Measurements from ENCODE around the gene GRAMD4. TPM values are rescaled to one million over a fixed set of nuclear protein-coding genes. Genes with fewer than 3 reads are reported as not detected.

Gene GRAMD4
- polyA plus RNA-seq, 5 donors = 30.0 to 43.8 (median 41.7) TPM

DNA sequence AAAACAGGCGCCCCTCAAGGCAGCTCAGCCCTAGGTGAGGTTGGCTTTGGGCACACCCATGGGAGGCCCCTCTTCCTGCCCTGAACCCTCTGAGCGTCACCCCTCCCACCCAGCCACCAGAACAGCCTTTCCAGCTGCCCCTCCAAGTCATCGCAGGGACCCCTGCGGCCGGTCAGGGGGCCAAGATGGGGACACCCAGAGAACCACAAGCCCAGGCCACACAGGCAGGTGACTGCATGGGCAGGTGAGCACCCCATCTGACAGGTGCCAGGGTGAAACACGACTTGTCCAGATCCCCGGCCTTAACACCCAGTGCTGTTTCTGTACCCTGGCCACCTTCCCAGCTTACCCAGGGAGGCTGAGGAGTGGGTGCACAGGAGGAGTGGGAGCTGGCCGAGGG, 24.6 kb upstream of the GRAMD4 start:
- DNase-seq = no peak

DNA sequence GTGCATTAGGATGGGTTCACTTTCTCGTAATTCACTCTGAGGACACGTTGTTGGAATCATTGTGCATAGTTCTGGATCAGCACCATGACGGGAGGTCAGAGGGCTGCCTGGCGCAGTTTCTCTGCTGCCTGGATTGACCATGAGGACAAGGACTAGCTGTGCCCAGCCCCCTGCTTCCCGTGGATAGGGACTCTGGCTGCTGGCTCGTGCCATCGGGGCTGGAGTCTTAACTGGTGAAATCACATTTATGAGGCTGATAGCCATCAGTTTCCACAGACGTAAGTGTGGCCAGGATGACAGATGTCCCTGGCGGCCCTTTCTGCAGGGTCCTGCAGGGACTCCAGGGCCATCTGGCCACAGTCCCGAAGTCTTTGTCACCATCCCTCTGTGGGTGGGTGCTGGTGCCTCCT, 24.1 kb upstream of the GRAMD4 start:
- DNase-seq = no peak

DNA sequence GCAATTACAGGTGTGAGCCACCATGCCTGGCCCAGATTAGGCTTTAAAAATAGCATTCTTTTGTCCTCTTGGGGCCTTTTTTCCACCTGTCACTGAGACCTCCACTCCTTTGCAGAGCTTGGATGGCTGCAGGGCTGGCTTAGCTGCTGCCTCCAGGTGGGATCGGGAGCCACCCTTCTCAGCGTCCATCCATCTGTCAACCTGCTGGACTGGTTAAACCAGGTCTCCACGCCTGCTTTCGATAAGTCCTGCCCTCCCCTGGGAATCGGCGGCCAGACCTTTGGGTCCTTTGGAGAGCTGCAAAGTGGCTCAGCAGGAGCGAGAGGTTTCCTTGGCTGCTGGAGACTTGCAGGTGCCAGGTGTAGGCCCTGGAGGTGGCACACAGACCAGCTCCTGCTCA, 23.4 kb upstream of the GRAMD4 start:
- peak; percentile 63 to 70 for DNase-seq

DNA sequence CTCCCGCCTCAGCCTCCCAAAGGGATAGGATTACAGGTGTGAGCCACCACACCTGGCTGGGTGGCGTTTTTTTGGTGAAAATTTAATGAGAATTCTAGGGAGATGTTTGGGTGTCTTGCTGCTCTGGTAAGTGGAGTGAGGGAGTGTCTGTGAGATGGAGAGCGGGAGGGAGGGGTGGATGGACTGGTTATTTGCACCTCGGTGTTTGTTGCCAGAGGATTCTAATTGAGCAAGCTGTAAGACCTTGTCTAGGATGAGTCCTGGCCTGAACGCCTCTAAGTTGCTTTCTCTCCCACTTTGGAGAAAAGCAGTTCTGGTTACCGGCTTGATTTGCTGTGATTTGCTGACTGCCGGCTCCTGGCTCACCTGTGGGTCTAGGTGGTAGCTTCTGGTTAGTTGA, 22.0 kb upstream of the GRAMD4 start:
- DNase-seq = no peak

DNA sequence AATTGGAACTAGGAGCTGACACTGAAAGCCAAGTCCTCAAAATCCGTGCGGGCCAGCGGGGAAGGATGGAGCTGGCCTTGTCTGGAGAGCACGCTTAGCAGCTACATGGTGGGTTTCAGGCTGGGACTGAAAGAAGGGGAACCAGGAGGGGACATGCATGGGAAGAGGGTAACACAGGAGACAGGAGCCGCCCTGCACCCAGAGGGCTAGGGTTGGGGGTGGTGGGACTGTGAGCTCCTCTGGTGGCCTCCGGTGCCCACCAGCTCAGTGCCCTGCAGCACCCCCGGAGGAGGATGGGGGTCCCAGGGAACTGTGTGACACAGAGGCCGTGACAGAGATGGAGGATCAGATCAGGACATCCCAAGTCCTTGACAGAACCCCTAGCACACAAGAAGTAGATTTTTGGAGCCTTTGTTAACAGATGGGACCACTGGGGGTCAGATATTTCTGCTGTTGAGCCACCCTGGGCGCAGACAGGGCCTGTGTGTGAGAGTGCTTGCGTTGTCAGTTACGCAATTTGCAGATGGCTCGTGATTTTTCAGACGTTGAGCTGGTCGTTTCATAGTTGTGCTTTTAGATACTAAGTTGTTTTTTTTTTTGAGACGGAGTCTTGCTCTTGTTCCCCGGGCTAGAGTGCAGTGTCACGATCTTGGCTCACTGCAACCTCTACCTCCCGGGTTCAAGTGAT, 21.3 kb upstream of the GRAMD4 start:
- DNase-seq = no peak

DNA sequence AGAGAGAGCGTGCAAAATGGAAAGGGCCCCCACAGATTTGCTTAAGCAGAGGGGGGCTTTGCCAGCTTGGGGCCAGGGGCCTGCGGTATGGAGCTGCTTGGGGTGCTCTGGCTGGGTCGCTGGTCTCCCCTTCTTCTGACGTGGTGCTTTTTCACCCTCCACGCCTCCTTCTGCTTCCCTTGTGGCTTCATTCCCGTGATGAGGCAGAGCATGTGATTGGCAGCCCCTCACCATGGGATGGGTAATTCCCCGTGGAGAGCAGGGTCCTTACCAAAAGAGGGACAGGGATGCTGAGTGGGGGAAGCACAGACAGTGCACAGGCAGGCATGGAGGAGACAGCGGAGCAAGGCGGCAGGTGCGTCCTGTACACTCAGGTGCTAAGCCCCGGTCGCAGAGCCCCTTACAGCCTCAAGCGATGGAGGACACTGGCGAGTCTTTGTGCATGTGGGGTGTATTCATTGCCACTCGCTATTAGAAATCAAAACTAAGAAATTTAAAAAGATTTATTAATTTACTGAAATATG, 19.9 kb upstream of the GRAMD4 start:
- DNase-seq = no peak

DNA sequence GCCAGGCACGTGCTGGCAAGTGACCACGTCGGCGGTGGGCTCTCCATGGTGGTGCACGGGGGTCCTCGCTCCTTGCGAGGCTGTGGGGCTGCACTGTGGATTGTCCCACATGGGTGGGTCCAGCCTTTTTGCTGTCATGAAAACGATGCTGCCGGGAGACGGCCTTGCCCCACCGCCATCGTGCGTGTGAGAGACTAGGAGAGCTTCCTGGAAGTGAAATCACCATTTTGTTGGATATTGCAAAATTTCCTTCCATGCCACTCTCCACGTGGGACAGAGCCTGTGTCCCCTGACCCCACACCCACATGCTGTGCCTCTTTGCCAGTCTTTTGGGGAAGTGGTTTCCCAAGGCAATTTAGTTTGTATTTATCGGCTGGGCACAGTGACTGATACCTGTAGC, 18.2 kb upstream of the GRAMD4 start:
- DNase-seq = no peak

DNA sequence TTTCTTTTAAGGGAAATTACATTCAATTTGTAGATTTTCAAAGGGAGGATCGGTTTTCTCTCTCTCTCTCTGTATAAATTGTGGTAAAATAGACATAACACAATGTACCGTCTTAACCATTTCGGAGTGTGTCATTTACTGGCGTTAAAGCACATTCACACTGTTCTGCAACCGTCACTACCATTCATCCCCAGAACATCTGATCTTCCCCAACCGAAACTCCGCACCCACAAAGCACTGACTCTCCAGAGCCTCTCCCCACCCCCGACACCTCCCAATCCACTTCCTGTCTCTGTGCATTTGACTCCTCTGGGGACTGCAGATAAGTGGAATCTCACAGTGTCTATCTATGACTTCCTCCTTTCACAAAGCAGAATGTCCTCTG, 15.9 kb upstream of the GRAMD4 start:
- DNase-seq = no peak

DNA sequence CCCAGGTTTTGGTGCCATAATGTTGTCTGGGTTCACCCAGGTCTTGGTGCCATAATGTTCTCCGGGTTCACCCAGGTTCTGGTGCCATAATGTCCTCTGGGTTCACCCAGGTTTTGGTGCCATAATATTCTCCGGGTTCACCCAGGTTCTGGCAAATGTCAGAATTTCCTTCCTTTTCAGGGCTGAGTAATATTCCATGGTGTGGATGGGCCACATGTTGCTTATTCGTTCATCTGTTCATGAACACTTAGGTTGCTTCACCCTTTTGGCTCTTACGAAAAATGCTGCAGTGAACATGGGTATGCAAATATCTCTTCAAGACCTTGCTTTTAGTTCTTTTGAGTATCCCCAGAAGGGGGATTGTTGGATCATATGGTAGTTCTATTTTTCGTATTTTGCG, 15.1 kb upstream of the GRAMD4 start:
- DNase-seq = no peak

DNA sequence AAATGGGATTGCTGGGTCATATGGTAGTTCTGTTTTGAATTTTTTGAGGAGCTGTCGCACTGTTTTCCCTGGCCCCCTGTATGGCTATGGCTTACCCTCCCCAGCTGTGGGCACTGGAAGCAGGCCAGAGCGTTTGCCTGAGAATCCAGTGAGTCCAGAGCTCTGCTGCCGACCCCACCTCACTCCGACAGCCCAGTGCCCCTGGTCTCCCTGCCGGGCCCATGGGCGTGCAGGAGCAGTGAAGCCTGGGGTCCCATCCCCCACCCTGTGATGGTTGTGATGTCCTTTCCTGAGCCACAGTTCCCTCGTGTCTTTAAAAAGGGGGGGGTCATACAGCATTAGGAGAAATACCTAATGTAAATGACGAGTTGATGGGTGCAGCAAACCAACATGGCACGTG, 13.3 kb upstream of the GRAMD4 start:
- no peak for DNase-seq

DNA sequence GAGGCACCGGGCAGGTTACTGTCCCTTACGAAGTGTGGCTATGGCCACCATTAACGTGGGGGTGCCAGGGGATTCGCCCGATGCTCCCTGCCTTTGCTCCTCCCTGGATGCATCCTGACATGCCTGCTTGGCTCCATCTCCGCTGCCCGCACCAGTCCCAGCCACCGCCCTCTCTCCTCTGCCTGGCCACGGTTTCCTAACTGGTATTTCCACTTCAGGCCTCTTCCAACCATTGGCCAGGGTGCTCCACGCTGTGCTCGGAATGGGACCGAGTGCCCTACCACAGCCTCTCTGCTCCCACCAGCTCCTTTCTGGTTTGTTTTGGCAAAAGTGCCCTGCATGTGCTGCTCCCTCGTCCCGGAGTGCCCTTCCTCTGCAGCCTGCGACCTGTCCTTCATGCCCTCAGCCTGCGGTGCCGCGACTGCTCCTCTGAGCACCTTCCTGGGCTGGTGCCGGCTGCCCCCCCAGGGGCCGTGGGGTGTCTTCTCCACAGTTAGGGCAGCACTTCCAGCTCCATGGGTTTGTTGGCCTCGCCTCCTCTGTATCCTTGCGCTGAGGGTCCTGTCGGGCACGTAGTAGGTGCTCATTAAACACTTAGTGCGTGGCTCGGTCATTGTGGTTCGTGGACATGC, 12.6 kb upstream of the GRAMD4 start:
- no peak for DNase-seq

DNA sequence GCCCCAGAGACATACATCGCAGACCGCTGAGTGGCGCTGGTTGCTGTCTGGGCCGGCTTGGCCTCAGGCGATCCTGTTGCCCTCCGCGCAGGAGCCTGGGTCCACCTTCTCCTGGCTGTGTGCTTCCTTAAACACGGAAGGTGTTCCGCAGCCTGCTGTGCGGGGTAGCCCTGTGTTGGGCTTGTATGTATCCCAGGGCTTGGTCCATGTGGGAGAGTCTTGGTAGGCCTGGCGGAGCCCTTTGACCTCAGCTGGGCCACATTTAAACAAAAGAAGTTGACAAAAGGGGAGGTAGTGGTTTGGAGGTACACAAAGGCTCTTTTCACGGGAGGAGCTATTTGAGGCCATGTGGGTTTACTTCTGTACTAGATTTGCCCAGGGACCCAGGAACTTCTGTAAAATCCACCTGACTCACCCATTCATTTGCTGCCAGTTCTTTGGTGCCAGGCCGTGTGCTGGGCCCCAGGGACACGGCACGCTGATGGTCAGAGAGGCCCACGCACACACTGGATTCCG, 11.0 kb upstream of the GRAMD4 start:
- DNase-seq = no peak

DNA sequence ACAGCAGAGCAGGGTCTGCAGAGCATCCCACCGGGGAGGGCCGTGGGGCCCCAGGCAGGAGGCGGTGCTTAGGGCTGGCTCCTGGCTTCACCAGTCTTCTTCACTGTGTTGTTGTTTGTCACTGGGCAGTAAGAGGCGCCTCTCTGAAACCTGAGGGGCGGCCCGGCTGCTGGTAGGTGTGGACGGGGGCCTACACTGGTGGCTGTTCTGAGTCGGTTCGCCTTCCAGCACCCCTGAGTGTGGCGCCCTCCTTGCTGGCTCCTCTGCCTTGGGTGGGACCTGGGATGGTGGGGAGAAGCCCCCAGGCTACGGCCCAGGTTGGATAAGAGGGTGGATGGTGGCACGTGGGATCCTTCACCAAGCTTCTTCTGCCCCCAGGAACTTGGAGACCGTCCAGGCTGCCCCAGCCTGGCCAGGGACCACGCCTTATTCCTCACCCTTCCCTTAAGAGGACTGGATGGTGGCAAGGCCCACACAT, 10.4 kb upstream of the GRAMD4 start:
- DNase-seq = no peak

DNA sequence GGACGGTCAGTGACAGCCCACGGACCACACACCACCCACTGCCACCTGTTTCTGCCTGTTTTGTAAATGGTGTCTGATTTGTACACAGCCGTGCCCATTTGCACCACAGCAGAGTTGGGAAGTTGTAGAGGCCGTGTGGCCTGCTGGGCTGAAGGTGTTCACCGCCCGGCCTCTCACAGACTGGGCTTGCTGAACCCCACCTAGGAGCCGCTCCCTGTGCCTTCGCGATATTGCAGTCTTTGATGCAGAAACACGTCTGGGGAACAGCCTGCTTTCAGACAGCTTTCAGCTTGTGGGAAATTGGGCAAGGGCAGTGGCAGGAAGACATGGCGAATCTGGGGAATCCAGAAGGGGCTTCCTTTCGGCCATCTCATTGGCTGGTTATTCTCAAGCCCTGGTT, 9.8 kb upstream of the GRAMD4 start:
- no peak for DNase-seq

DNA sequence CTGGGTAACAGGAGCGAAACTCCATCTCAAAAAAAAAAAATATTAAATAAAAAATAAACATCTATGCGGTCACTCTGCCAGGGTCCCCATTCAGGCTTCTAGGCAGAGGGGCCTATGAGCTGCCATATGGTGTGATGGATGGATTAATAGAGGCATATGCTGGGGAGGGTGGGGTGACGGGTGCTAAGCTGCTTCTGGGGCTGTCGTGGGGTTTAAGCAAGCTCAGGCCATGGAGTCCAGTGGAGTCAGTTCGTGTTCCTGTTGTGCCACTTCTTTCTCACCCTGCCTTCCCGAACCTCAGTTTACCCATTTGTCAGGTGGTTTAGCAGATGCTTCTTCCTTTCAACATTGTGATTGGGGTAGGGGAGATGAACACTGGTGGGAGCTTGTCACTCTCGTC, 9.0 kb upstream of the GRAMD4 start:
- no peak for DNase-seq

DNA sequence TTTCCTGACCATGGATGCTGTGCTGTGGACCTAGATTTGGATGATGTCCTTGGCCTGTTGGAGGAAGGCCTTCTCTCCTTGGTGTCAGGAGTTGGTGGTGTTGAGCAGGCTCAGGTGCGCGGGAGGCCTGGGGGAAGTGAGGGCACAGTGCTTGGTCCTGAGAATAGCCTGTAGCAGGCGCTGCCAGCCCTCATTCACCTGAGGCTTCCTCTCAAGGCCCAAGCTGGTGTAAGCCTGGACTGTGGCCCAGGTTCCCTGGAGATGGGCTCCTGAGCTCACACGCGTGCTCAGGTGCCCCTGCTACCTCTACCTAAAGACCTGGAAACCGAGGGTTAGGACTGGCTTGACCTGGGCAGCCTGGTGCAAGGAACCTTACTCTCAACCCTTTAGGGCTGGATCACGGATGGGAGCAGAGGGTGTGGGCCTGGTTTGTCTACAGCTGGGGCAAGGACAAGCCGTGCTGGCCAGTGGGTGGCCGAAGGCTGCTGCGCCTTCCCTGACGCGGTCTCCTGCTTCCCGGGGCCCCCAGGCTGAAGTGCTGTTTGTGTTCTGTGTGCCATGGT, 7.8 kb upstream of the GRAMD4 start:
- DNase-seq = no peak

DNA sequence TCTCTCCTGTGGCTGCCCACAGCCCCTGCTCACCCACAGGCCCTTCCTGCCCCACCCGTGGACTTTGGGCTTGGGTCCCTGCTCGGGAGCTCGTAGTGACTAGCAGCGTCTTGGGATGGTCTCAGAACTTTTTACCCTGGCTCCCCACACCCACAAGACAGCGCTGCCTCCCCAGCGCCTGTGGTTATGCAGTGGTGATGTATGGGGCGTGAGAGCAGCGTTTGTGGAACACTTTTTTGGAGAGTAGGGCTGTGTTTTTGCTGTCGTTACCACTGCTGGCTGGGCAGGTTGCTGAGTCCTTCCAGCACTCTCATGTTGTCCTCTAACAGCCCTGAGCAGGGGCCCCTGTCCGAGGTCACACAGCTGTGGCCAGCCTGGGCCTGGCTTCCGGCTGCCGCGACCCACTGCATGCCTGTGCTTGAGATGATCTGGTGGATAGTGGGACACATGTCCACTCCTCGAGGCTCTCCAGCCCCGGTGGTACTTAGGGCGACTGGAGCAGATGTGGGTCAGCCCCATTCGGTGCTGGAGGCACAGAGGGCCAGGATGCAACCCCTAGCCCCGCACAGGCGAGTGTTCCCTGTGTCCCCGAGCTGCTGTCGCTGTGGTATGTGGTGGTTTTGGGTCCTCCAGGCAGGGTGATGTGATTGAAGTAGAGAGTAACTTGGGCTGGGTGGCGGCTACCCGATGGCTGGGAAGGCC, 7.1 kb upstream of the GRAMD4 start:
- no peak for DNase-seq

DNA sequence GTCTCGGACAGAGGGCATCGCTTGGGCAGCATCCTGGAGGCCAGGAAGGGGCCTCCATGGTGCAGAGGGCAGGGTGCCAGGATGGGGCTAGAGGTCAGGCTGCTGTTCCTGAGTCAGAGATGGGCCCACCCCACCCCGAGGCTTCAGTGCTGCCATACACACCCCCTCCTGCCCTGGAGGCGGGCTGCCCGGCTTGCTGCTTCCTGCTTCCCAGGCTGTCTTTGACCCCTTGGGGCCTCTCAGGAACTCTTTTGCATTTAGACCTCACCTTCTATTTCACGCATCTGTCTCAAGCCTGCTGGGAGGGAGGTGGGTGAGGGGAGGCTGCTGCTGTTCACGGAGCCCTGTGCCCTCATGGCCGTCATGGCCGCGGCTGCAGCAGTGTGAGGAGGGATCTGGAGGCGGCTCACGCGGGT, 6.6 kb upstream of the GRAMD4 start:
- DNase-seq = no peak

DNA sequence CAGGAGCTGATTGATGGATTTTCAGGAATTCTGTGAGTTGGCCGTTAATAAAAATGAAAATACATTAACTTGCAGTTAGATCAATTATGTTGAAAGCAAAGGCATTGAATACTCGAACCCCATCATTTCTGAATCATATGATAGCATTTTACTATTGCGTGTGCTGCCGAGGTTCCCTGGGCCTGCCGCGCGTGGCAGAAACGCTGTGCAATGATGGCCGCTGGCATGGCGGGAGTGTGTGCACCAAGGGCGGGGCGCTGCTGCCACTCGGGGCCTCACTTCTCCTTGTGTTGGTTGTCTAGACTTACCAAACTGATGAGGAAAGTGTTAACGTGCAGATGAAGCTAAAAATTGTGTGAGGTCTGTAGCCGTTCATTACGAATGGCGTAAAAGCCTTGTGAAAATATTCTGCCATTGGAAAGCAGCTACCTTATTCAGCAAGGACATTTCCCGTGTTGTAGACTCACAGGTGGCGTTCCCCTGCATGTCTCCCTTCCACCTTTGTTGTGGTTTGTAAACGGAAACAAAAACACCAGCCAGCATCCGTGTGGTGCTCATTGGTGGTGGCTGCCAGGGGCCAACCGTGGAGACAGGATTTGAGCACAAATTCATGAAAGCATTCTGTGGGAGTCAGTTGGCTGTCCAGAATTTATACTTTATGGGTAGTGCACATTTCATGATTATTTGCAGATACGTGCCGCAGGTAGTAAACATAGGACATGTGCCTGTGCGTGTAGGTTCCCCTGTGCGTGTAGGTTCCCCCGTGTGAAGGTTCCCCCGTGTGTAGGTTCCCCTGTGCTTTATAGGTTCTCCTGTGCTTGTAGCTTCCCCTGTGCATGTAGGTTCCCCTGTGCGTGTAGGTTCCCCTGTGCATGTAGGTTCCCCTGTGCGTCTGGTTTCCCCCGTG, 5.9 kb upstream of the GRAMD4 start:
- no peak for DNase-seq

DNA sequence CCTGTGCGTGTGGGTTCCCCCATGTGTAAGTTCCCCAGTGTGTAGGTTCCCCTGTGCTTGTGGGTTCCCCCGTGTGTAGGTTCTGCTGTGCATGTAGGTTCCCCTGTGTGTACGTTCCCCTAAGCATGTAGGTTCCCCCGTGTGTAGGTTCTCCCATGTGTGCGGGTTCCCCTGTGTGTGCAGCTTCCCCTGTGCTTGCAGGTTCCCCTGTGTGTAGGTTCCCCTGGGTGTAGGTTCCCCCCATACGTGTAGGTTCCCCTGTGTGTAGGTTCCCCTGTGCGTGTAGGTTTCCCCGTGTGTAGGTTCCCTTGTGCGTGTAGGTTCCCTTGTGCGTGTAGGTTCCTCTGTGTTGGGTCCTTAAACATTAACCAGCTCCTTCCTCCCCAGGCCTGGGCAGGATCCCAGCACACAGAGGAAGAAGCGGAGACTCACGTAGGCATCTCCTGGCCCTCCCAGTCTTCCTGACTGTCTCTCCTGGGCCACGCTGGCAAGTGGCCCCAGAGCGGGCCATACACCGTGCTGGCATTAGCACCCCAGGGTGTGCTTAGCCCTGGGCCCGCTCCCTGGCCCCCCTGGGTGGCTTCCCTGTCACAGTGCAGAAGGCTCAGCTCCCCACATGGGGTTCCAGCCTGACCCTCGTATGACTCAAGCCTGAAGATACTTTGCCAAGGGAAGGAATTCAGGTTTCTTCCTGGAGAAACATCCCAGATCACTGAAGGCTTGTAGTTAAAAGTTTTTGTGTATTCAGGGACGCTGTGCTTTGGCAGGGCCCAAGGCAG, 2.8 kb upstream of the GRAMD4 start:
- DNase-seq = no peak

Data from right lung (tissue), 5 donors.